A549 treated with dexamethasone at 1 μM for 4 hours (cell line): Measurements from ENCODE around the gene CT45A6. TPM values are rescaled to one million over a fixed set of nuclear protein-coding genes. Genes with fewer than 3 reads are reported as not detected.

Experiments
- total RNA-seq: library from RNA; stranded (reverse); fragments of 200-300 nt; extraction: Qiagen RNA extraction; gene quantifications from 5 replicates; pipeline ENCODE4 v1.2.3, GENCODE V29; 2022

Gene CT45A6, protein sequence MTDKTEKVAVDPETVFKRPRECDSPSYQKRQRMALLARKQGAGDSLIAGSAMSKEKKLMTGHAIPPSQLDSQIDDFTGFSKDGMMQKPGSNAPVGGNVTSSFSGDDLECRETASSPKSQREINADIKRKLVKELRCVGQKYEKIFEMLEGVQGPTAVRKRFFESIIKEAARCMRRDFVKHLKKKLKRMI
- total RNA-seq: not detected in 5 replicates

DNA sequence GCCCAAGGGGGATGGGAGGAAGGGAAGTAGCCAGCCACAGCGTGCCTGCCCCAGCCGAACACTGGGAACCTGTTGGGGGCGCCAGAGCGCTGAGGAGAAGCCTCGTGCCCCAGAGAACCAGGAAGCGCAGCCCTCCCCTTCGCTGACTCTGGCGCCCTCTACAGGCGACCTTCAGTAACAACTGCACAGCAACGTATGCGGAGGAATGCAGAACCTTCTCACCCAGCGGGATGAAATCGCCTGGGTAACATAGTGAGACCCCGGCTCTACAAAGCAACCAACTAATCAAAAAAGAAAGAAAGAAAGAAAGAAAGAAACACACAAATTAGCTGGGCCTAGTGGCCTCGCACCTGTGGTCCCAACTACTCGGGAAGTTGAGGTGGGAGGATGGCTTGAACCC, at the start of gene CT45A6:
Gene CT45A6, minus strand, starts transcription at position 101 of the 400 bp plus-strand sequence. CDS start 3,794 bp downstream, outside the sequence.

DNA sequence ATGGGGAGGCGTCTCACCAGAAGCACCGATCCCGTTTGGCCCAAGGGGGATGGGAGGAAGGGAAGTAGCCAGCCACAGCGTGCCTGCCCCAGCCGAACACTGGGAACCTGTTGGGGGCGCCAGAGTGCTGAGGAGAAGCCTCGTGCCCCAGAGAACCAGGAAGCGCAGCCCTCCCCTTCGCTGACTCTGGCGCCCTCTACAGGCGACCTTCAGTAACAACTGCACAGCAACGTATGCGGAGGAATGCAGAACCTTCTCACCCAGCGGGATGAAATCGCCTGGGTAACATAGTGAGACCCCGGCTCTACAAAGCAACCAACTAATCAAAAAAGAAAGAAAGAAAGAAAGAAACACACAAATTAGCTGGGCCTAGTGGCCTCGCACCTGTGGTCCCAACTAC, 34.6 kb upstream of the CT45A6 start, which contains the start of gene CT45A7:
Gene CT45A7, minus strand, starts transcription at position 101 of the 400 bp plus-strand sequence. CDS start 3,747 bp downstream, outside the sequence.

DNA sequence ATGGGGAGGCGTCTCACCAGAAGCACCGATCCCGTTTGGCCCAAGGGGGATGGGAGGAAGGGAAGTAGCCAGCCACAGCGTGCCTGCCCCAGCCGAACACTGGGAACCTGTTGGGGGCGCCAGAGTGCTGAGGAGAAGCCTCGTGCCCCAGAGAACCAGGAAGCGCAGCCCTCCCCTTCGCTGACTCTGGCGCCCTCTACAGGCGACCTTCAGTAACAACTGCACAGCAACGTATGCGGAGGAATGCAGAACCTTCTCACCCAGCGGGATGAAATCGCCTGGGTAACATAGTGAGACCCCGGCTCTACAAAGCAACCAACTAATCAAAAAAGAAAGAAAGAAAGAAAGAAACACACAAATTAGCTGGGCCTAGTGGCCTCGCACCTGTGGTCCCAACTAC, 17.3 kb upstream of the CT45A6 start, which contains the start of gene CT45A2:
Gene CT45A2, minus strand, starts transcription at position 101 of the 400 bp plus-strand sequence. CDS start 3,747 bp downstream, outside the sequence.

DNA sequence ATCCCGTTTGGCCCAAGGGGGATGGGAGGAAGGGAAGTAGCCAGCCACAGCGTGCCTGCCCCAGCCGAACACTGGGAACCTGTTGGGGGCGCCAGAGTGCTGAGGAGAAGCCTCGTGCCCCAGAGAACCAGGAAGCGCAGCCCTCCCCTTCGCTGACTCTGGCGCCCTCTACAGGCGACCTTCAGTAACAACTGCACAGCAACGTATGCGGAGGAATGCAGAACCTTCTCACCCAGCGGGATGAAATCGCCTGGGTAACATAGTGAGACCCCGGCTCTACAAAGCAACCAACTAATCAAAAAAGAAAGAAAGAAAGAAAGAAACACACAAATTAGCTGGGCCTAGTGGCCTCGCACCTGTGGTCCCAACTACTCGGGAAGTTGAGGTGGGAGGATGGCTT, 17.2 kb downstream of the CT45A6 start, which contains the start of gene CT45A5:
Gene CT45A5, minus strand, starts transcription at position 101 of the 400 bp plus-strand sequence. CDS start 3,774 bp downstream, outside the sequence.

DNA sequence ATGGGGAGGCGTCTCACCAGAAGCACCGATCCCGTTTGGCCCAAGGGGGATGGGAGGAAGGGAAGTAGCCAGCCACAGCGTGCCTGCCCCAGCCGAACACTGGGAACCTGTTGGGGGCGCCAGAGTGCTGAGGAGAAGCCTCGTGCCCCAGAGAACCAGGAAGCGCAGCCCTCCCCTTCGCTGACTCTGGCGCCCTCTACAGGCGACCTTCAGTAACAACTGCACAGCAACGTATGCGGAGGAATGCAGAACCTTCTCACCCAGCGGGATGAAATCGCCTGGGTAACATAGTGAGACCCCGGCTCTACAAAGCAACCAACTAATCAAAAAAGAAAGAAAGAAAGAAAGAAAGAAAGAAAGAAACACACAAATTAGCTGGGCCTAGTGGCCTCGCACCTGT, 34.5 kb downstream of the CT45A6 start, which contains the start of gene CT45A3:
Gene CT45A3, minus strand, starts transcription at position 101 of the 400 bp plus-strand sequence. CDS start 3,747 bp downstream, outside the sequence.

Other genes with a start within 250 kb of the CT45A6 start
- gene CT45A1, start 89.1 kb downstream of the CT45A6 start, total RNA-seq: not detected in 5 replicates
- 0.12 TPM in 1 of 5 replicates, not detected in the others for gene CT45A3, start 34.6 kb downstream of the CT45A6 start, total RNA-seq
- gene CT45A5, start 17.3 kb downstream of the CT45A6 start, total RNA-seq: 0.09 to 0.22 TPM in 2 of 5 replicates, not detected in the others
- not detected in 5 replicates for gene CT45A2, start 17.2 kb upstream of the CT45A6 start, total RNA-seq
- gene CT45A7, start 34.5 kb upstream of the CT45A6 start, total RNA-seq: not detected in 5 replicates
- gene CT45A8, start 51.8 kb upstream of the CT45A6 start, total RNA-seq: not detected in 5 replicates
- gene CT45A9, start 69.0 kb upstream of the CT45A6 start, total RNA-seq: not detected in 5 replicates
- 0.21 to 0.55 TPM (median 0.44 TPM) in 4 of 5 replicates, not detected in the other for gene CT45A10, start 90.7 kb upstream of the CT45A6 start, total RNA-seq
- 0.02 to 0.14 TPM (median 0.05 TPM) in 4 of 5 replicates, not detected in the other for gene SAGE1, start 90.9 kb upstream of the CT45A6 start, total RNA-seq
- 16.7 to 23.9 TPM (median 20.4 TPM) in 5 replicates for gene MMGT1, start 171.2 kb upstream of the CT45A6 start, total RNA-seq
- 6.9 to 10.1 TPM (median 8.8 TPM) in 5 replicates for gene SLC9A6, start 182.6 kb upstream of the CT45A6 start, total RNA-seq